ENCODE results near the gene LHX3. TPM values are rescaled to one million over a fixed set of nuclear protein-coding genes. Genes with fewer than 3 reads are reported as not detected.
"Not testable (repeated sequence)": the region's sequence is repeated elsewhere in the genome, so short reads cannot be mapped to it uniquely, and the experiment has no call there.

LHX3 gene
- total RNA-seq, 1 donor from 2014 or later = not detected

- no peaks in the 10 kb centered on the region for H3K9me3 ChIP-seq
- no peak overlapping the region for H3K4me3 ChIP-seq
- H3K4me1 ChIP-seq = no peaks in the 10 kb centered on the region
- no peak overlapping the region for H3K27ac ChIP-seq
- TF ChIP-seq POLR2AphosphoS5 (IDR thresholded peaks at IDR 0.05; ENCODE audit: insufficient read depth in 1 of 2, low read depth in 1 of 2) (no peak), POLR2A (IDR thresholded peaks at IDR 0.05) (no peak), CTCF (IDR thresholded peaks at IDR 0.05) (no peak)
- H3K36me3 ChIP-seq = no peaks in the 10 kb centered on the region
- no peak for DNase-seq (ENCODE audit: extremely low spot score in 2 of 2)
- H3K27me3 ChIP-seq = no peaks in the 10 kb centered on the region
- intact Hi-C loops (cut with DNase I) = no loop called here
Observed at GRCh38 chr9:136152543-136152866, 52.4 kb downstream of the LHX3 start.

GRCh38 chr9:136151848-136152542 lies 52.9 kb downstream of the LHX3 start:
- Histone ChIP-seq H3K36me3 (no peaks in the 10 kb centered on the region), H3K4me1 (no peaks in the 10 kb centered on the region), H3K4me3 (no peak overlapping the region), H3K27ac (no peak overlapping the region), H3K9me3 (no peaks in the 10 kb centered on the region), H3K27me3 (no peaks in the 10 kb centered on the region)
- no peak for DNase-seq (ENCODE audit: extremely low spot score in 2 of 2)
- TF ChIP-seq CTCF (IDR thresholded peaks at IDR 0.05) = no peak
- TF ChIP-seq POLR2AphosphoS5 (IDR thresholded peaks at IDR 0.05; ENCODE audit: insufficient read depth in 1 of 2, low read depth in 1 of 2) = no peak
- no peak for TF ChIP-seq POLR2A (IDR thresholded peaks at IDR 0.05)
- intact Hi-C loops (cut with DNase I) = no loop called here

- intact Hi-C loops (cut with DNase I) = no loop called here
- DNase-seq (ENCODE audit: extremely low spot score in 2 of 2) = no peak
- H3K36me3 ChIP-seq = no peaks in the 10 kb centered on the region
- H3K4me1 ChIP-seq = no peaks in the 10 kb centered on the region
- no peak overlapping the region for H3K4me3 ChIP-seq
- no peak for TF ChIP-seq POLR2AphosphoS5 (IDR thresholded peaks at IDR 0.05; ENCODE audit: insufficient read depth in 1 of 2, low read depth in 1 of 2)
- no peak for TF ChIP-seq CTCF (IDR thresholded peaks at IDR 0.05)
- no peak for TF ChIP-seq POLR2A (IDR thresholded peaks at IDR 0.05)
- H3K27me3 ChIP-seq = no peaks in the 10 kb centered on the region
- H3K9me3 ChIP-seq = no peaks in the 10 kb centered on the region
- no peak overlapping the region for H3K27ac ChIP-seq
Observed at GRCh38 chr9:136151214-136151804, 53.6 kb downstream of the LHX3 start.

- H3K36me3 ChIP-seq = not testable (repeated sequence)
Observed at GRCh38 chr9:136150664-136151213, 54.2 kb downstream of the LHX3 start.

GRCh38 chr9:136149853-136150252 lies 55.1 kb downstream of the LHX3 start:
- intact Hi-C loops (cut with DNase I) = no loop called here

More at GRCh38 chr9:136150664-136151213, 54.2 kb downstream of the LHX3 start:
- H3K27me3 ChIP-seq; H3K4me3 ChIP-seq; H3K9me3 ChIP-seq; intact Hi-C loops (cut with DNase I); DNase-seq (ENCODE audit: extremely low spot score in 2 of 2); H3K4me1 ChIP-seq; H3K27ac ChIP-seq: not testable (repeated sequence)

GRCh38 chr9:136149337-136149736 lies 55.6 kb downstream of the LHX3 start:
- H3K4me1 ChIP-seq = no peaks in the 10 kb centered on the region
- no peak overlapping the region for H3K4me3 ChIP-seq
- H3K27me3 ChIP-seq = no peaks in the 10 kb centered on the region
- H3K36me3 ChIP-seq = no peaks in the 10 kb centered on the region
- no peaks in the 10 kb centered on the region for H3K9me3 ChIP-seq
- DNase-seq (ENCODE audit: extremely low spot score in 2 of 2) = no peak
- intact Hi-C loops (cut with DNase I) = no loop called here
- no peak overlapping the region for H3K27ac ChIP-seq
- TF ChIP-seq POLR2A (IDR thresholded peaks at IDR 0.05) (no peak), POLR2AphosphoS5 (IDR thresholded peaks at IDR 0.05; ENCODE audit: insufficient read depth in 1 of 2, low read depth in 1 of 2) (no peak), CTCF (IDR thresholded peaks at IDR 0.05) (no peak)

More at GRCh38 chr9:136149853-136150252, 55.1 kb downstream of the LHX3 start:
- H3K27ac ChIP-seq = no peak overlapping the region
- no peaks in the 10 kb centered on the region for H3K9me3 ChIP-seq
- H3K27me3 ChIP-seq = no peaks in the 10 kb centered on the region
- H3K36me3 ChIP-seq = no peaks in the 10 kb centered on the region
- no peak for DNase-seq (ENCODE audit: extremely low spot score in 2 of 2)
- no peak for TF ChIP-seq POLR2AphosphoS5 (IDR thresholded peaks at IDR 0.05; ENCODE audit: insufficient read depth in 1 of 2, low read depth in 1 of 2)
- H3K4me1 ChIP-seq = no peaks in the 10 kb centered on the region
- no peak overlapping the region for H3K4me3 ChIP-seq
